Measurements from ENCODE around the gene APLNR. TPM values are rescaled to one million over a fixed set of nuclear protein-coding genes. Genes with fewer than 3 reads are reported as not detected.

Gene APLNR
- total RNA-seq, 1 experiment from 2014 or later: 0.39 TPM

DNA sequence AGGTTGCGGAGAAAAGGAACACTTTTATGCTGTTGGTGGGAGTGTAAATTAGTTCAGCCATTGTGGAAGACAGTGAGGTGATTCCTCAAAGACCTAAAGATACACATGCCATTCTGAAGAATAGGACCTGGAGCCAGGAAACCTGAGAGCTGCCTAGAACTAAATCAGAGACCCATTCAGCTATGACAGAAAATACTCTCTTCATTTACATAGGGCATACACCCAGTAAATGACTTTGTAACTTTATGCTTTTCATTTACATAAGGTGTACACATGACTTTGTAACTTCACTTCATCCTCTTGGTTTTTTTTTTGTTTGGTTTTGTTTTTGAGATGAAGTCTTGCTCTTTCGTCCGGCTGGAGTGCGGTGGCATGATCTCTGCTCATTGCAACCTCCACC lies 25.1 kb upstream of the APLNR start:
- Histone ChIP-seq H3K9me3 (ENCODE audit: control insufficient read depth, low read depth, low read length) (no peaks in the 10 kb centered on the region), H2AK5ac (ENCODE audit: insufficient read length, low read length) (no peak overlapping the region)

More for the DNA sequence above, 25.1 kb upstream of the APLNR start:
- peaks cover 9 to 24% (median 20%) of the 10 kb centered on the region in 3 experiments for H3K36me3 Mint-ChIP-seq (ENCODE audit: insufficient read depth in 1 of 3, low read depth in 3 of 3)
- Histone ChIP-seq H2BK20ac (ENCODE audit: low read depth, low read length, poor library complexity, severe bottlenecking) (no peak overlapping the region), H3K56ac (ENCODE audit: insufficient read length, low read depth, low read length) (no peak overlapping the region), H2BK5ac (ENCODE audit: insufficient read length, low read length) (no peak overlapping the region), H4K20me1 (ENCODE audit: control insufficient read depth, insufficient read depth, insufficient read length) (no peaks in the 10 kb centered on the region), H4K8ac (replicated peaks; ENCODE audit: insufficient read length, low read depth, low read length) (no peak overlapping the region), H2AFZ (ENCODE audit: low read length) (no peak overlapping the region), H2BK12ac (ENCODE audit: insufficient read length, low read depth, low read length) (no peak overlapping the region), H3T11ph (ENCODE audit: low read length) (no peak overlapping the region), H3K79me1 (ENCODE audit: insufficient read depth, low read depth, low read length, poor library complexity, severe bottlenecking) (no peaks in the 10 kb centered on the region), H2BK15ac (ENCODE audit: low read depth, low read length) (no peak overlapping the region), H4K5ac (ENCODE audit: insufficient read length, low read depth, low read length) (no peak overlapping the region), H3K23ac (ENCODE audit: insufficient read length, low read depth, low read length) (no peak overlapping the region), H3K9ac (ENCODE audit: extremely low read depth, insufficient read length, low read length) (no peak overlapping the region), H3K27me3 (ENCODE audit: insufficient read depth, low read length) (no peaks in the 10 kb centered on the region), H3K4ac (ENCODE audit: low read depth, low read length) (no peak overlapping the region), H3K23me2 (ENCODE audit: insufficient read length, low read depth, low read length, poor library complexity, severe bottlenecking) (no peaks in the 10 kb centered on the region), H3K18ac (ENCODE audit: insufficient read length, low read depth, low read length) (no peak overlapping the region), H3K79me2 (ENCODE audit: insufficient read depth, low read length) (no peaks in the 10 kb centered on the region), H2BK120ac (ENCODE audit: low read depth, low read length, poor library complexity, severe bottlenecking) (no peak overlapping the region), H4K91ac (ENCODE audit: insufficient read length, low read depth, low read length) (no peak overlapping the region), H3K14ac (ENCODE audit: insufficient read depth, low read length) (no peak overlapping the region), H3K4me2 (ENCODE audit: insufficient read depth, insufficient read length, low read length) (no peak overlapping the region), H3K27ac (ENCODE audit: insufficient read length, low read depth, low read length) (no peak overlapping the region), H3K4me1 (ENCODE audit: insufficient read depth, low read length) (peaks cover 4% of the 10 kb centered on the region)
- peaks cover 20 to 31% of the 10 kb centered on the region in 2 experiments for H3K9me3 Mint-ChIP-seq
- peak overlapping the region in 2 of 3 experiments; percentile 17 to 35; a peak in 2 of 7 replicates for H3K27ac Mint-ChIP-seq
- TF ChIP-seq, protein P1, sequence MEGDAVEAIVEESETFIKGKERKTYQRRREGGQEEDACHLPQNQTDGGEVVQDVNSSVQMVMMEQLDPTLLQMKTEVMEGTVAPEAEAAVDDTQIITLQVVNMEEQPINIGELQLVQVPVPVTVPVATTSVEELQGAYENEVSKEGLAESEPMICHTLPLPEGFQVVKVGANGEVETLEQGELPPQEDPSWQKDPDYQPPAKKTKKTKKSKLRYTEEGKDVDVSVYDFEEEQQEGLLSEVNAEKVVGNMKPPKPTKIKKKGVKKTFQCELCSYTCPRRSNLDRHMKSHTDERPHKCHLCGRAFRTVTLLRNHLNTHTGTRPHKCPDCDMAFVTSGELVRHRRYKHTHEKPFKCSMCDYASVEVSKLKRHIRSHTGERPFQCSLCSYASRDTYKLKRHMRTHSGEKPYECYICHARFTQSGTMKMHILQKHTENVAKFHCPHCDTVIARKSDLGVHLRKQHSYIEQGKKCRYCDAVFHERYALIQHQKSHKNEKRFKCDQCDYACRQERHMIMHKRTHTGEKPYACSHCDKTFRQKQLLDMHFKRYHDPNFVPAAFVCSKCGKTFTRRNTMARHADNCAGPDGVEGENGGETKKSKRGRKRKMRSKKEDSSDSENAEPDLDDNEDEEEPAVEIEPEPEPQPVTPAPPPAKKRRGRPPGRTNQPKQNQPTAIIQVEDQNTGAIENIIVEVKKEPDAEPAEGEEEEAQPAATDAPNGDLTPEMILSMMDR (conservative IDR thresholded peaks at IDR 0.05): no peak
- H3K4me1 Mint-ChIP-seq: peaks cover 27 to 31% of the 10 kb centered on the region in 2 experiments
- no CpG with 5 or more reads among the region's 4 CpGs for WGBS (ENCODE audit: extremely low coverage, insufficient read length, low lambda C conversion rate)
- no peak overlapping the region for H3K4me3 Mint-ChIP-seq
- DNase-seq: no peak
- no peaks in the 10 kb centered on the region; the same call in 1 of the 2 replicates for H3K27me3 Mint-ChIP-seq (ENCODE audit: low read depth)
